WERI-Rb-1 (cell line): ENCODE results near the gene ITGA7.
"Not testable (repeated sequence)": the region's sequence is repeated elsewhere in the genome, so short reads cannot be mapped to it uniquely, and the experiment has no call there.

ENCODE experiments used
- DNase-seq: peaks from one replicate; pipeline ENCODE4 v3.0.0-alpha.2; 2020
- H3K27ac ChIP-seq: fragments of 250-450 bp; sonication (Bioruptor Pico); 2 replicates; pipeline ENCODE4 v1.5.1; 2020; ENCODE audit warnings: mild to moderate bottlenecking, moderate library complexity
- H3K27me3 ChIP-seq: fragments of 250-450 bp; sonication (Bioruptor Pico); 2 replicates; pipeline ENCODE4 v1.5.1; 2021; ENCODE audit warnings: mild to moderate bottlenecking, low read depth, moderate library complexity; ENCODE audit not compliant: insufficient read depth, severe bottlenecking
- H3K36me3 ChIP-seq: fragments of 250-450 bp; sonication (Bioruptor Pico); 2 replicates; pipeline ENCODE4 v1.5.1; 2020; ENCODE audit warnings: mild to moderate bottlenecking, moderate library complexity
- H3K4me3 ChIP-seq: 2 replicates; pipeline ENCODE4 v1.5.1; 2011; ENCODE audit warnings: low read depth, mild to moderate bottlenecking, control low read depth, low read length
- H3K9me3 ChIP-seq: fragments of 250-450 bp; sonication (Bioruptor Pico); 2 replicates; pipeline ENCODE4 v1.5.1; 2021; ENCODE audit warnings: mild to moderate bottlenecking, moderate library complexity; ENCODE audit not compliant: severe bottlenecking
- CTCF ChIP-seq: IDR thresholded peaks from 2 replicates; pipeline ENCODE4 v1.5.1; 2011; ENCODE audit warnings: low read depth, mild to moderate bottlenecking, control low read depth, inconsistent platforms, low read length

The ITGA7 gene

GRCh38 chr12:55658212-55658611, 49.5 kb downstream of the ITGA7 start:
- H3K27ac ChIP-seq = no peak overlapping the region
- H3K4me3 ChIP-seq = no peak overlapping the region
- peaks cover 3% of the 10 kb centered on the region for H3K27me3 ChIP-seq
- H3K9me3 ChIP-seq = no peaks in the 10 kb centered on the region
- H3K36me3 ChIP-seq = no peaks in the 10 kb centered on the region
- no peak for DNase-seq
- TF ChIP-seq CTCF = no peak

GRCh38 chr12:55657212-55657611, 50.5 kb downstream of the ITGA7 start:
- H3K9me3 ChIP-seq = no peaks in the 10 kb centered on the region
- no peak overlapping the region for H3K4me3 ChIP-seq
- peaks cover 3% of the 10 kb centered on the region for H3K27me3 ChIP-seq
- DNase-seq = no peak
- no peak overlapping the region for H3K27ac ChIP-seq
- no peak for TF ChIP-seq CTCF
- H3K36me3 ChIP-seq = no peaks in the 10 kb centered on the region

GRCh38 chr12:55654511-55655214, 53.0 kb downstream of the ITGA7 start:
- Histone ChIP-seq H3K4me3 (no peak overlapping the region), H3K27me3 (peaks cover 3% of the 10 kb centered on the region), H3K9me3 (no peaks in the 10 kb centered on the region), H3K36me3 (no peaks in the 10 kb centered on the region), H3K27ac (no peak overlapping the region)
- TF ChIP-seq CTCF = no peak
- no peak for DNase-seq

- H3K27me3 ChIP-seq = peaks cover 3% of the 10 kb centered on the region
- H3K9me3 ChIP-seq = no peaks in the 10 kb centered on the region
- H3K4me3 ChIP-seq = no peak overlapping the region
- DNase-seq = no peak
- TF ChIP-seq CTCF = no peak
- no peak overlapping the region for H3K27ac ChIP-seq
- H3K36me3 ChIP-seq = no peaks in the 10 kb centered on the region
These were observed 54.7 kb downstream of the ITGA7 start for GRCh38 chr12:55653031-55653430.

GRCh38 chr12:55652352-55652751, 55.4 kb downstream of the ITGA7 start:
- no peaks in the 10 kb centered on the region for H3K9me3 ChIP-seq
- H3K27me3 ChIP-seq = peaks cover 3% of the 10 kb centered on the region
- no peak overlapping the region for H3K27ac ChIP-seq
- no peaks in the 10 kb centered on the region for H3K36me3 ChIP-seq
- TF ChIP-seq CTCF = no peak
- DNase-seq = no peak
- no peak overlapping the region for H3K4me3 ChIP-seq

- Histone ChIP-seq H3K36me3 (no peaks in the 10 kb centered on the region), H3K4me3 (no peak overlapping the region), H3K27ac (no peak overlapping the region), H3K9me3 (no peaks in the 10 kb centered on the region), H3K27me3 (no peaks in the 10 kb centered on the region)
- DNase-seq = no peak
- TF ChIP-seq CTCF = no peak
These were observed 56.4 kb downstream of the ITGA7 start for GRCh38 chr12:55651299-55651683.

- H3K36me3 ChIP-seq, H3K9me3 ChIP-seq, H3K4me3 ChIP-seq, H3K27ac ChIP-seq, DNase-seq, H3K27me3 ChIP-seq: not testable (repeated sequence)
These were observed 56.9 kb downstream of the ITGA7 start for GRCh38 chr12:55650620-55651298.
